Activated CD4-positive, alpha-beta T cell treated with anti-CD3 and anti-CD28 coated beads, Interleukin-10, Interleukin-2, amounts not matched to agents 100 ng/mL and 50 ng/mL, durations not matched to agents 16 hours and 8 hours (primary cell): ENCODE data around the gene PIWIL4.
"Not testable (repeated sequence)": the region's sequence is repeated elsewhere in the genome, so short reads cannot be mapped to it uniquely, and the experiment has no call there.

Experiments used
- DNase-seq: peaks from one replicate; pipeline ENCODE4 v3.0.0-alpha.2; 2020

Gene PIWIL4

GRCh38 chr11:94639901-94640721 is 72.9 kb downstream of the PIWIL4 start:
- DNase-seq, result no peak

DNA sequence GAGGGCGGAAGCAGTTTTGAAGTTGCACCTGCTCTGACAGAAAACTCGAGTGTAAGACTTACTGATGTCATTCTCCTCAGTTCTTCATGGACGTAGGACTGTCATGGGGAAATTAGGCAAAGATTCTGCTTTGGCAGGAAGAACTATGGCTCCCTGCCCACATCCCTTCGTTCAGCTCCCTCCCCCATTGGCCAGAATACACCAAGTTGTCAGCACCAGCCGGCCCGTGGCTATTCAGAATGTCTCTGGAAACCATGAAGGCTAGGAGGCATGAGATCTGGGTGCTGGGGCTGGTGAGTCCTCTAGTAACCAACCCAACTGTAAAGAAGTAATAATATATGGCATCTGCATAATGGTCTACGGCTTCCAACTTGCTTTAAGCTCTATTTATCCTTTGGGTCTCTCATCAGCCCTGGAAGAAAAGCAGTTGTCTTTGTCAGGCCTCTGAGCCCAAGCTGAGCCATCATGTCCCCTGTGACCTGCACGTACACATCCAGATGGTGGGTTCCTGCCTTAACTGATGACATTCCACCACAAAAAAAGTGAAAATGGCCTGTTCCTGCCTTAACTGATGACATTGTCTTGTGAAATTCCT is 74.1 kb downstream of the PIWIL4 start:
- no peak for DNase-seq

GRCh38 chr11:94643186-94643585 is 76.0 kb downstream of the PIWIL4 start:
- DNase-seq, result not testable (repeated sequence)

- DNase-seq, result no peak
These were observed 80.8 kb downstream of the PIWIL4 start for GRCh38 chr11:94647926-94648325.

GRCh38 chr11:94648789-94649188 is 81.6 kb downstream of the PIWIL4 start:
- DNase-seq, result no peak

DNA sequence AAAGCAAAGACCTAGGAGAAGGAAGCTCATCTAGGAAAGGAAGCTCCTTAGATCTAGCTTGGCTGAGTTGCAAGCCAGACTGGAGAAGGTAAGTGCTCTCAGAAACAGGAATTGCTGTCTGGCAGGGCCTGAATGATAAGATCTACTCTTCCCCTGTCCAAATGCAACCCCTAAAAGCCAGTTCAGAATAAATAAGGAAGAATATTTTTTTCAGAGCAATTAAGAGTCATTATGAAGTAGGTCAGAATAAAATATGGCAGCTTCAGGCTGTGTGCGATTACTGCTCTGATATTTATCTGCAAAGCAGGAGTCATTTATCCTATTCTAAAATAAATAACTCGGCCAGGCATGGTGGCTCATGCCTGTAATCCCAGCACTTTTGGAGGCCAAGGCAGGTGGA is 82.1 kb downstream of the PIWIL4 start:
- no peak for DNase-seq

DNA sequence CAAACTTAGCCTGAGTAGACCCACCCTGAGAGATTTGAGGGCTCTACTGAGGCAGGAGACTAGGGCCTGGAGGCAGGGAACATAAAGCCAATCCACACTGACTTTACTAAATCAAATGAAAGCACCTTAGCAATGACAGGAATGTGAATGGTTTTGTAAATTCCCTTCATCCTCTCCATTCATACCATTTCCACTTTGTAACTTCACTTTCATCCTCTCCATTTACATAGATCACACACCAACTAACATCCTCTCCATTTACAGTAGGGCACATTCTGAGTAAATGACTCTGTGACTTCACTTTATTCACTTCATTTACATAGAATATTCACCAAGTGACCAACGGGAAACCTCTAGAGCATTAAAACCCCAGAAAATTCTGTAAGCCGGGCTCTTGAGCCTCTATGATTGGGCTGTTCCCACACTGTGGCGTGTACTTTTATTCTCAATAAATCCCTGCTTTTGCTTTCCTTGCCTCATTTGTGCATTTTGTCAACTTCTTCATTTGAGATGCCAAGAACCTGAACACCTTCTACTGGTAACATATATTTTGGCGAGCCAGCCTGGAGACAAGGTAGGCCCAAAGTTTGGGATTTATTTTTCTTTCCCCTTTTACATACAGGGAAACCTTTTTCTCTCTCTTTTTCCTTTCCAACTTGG is 82.9 kb downstream of the PIWIL4 start:
- no peak for DNase-seq

DNA sequence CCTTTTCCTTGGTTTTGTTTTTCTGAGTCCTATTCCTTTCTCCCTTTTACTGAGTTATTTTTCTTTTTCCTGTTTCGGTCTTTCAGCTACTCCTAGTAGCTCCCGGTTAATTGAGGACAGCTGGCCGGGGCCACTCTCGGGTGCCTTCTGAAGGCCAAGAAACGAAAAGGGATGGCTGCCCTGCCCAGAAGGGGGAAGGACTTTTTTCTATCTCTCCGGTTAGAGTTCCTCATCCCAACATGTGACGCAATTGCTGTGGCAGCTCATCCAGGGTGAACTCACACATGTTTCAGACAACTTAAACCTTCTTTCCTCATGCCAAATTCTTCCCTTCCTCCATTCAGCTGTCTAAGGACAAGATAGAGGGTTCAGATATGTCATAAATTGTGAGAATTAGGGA is 83.6 kb downstream of the PIWIL4 start:
- DNase-seq, result no peak

- DNase-seq, result no peak
These were observed 85.6 kb downstream of the PIWIL4 start for GRCh38 chr11:94652735-94653284.

DNA sequence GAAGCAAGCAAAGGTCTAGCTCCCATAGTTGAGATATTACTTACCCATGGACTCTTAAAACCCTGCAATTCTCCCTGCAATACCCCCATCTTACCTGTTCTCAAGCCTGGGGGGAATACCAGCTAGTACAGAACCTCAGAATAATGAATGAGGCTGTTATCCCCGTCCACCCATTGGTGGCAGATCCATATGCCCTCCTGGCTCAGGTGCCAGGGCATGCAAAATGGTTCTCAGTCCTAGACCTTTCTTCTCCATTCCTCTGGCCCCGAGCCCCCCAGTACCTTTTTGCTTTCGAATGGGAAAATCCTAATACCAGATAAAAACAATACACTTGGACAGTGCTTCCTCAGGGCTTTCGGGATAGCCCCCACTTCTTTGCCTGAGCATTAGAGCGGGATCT is 86.4 kb downstream of the PIWIL4 start:
- DNase-seq, result no peak

DNA sequence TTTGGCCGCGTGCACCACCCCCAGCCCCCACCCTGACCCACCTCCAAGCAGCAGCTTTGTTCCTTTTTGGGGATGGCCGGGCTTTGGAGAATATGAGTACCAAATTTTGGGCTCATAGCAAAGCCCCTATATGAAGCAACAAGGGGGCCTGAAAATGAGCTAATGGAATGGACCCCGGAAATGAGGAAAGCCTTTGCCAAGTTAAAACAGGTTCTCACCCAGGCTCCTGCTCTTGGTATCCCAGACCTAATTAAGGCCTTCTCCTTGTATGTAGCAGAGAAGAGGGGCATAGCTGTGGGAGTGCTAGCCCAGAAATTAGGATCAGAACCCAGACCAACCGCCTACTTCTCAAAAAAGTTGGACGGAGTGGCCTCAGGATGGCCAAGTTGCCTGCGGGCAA is 87.0 kb downstream of the PIWIL4 start:
- DNase-seq, result no peak

GRCh38 chr11:94655291-94655690 is 88.1 kb downstream of the PIWIL4 start:
- DNase-seq, result no peak

- DNase-seq, result no peak
These were observed 88.8 kb downstream of the PIWIL4 start for GRCh38 chr11:94655956-94656355.

DNA sequence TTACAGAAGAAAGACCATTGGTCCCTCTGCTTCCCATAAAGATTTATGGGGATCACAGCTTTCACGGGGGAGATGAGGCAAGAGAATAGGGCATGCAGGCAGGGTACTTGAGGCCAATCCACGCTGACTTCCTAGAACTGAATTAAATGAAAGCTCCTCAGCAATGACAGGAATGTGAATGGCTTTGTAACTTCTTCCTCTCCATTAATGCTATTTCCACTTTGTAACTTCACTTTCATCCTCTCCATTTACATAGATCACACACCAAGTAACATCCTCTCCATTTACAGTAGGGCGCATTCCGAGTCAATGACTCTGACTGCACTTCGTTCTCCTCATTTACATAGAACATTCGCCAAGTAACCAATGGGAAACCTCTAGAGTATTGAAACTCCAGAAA is 89.8 kb downstream of the PIWIL4 start:
- DNase-seq, result no peak

GRCh38 chr11:94657629-94658028 is 90.5 kb downstream of the PIWIL4 start:
- DNase-seq, result no peak

DNA sequence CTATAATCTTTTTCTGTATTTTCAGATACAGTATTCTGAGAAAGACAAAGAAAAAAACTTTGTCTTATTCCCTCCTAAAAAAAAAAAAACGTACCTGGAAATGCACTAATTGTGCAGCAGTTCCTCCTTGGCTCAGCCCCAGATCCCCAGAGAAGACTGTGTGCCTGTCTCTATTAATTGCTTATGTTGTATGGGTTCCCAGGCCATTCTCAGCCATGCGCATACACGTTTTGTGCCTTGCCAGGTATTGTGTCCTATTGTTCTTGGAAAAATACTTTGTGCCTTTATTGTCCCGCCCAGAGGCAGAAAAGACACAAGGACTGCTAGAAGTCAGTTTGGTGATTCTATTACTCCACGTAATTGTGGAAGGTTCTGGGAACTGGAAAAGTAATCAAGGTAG is 91.2 kb downstream of the PIWIL4 start:
- DNase-seq, result no peak

- DNase-seq, result no peak
These were observed 91.7 kb downstream of the PIWIL4 start for GRCh38 chr11:94658888-94659287.

- no peak for DNase-seq
These were observed 94.3 kb downstream of the PIWIL4 start for GRCh38 chr11:94661444-94661843.

DNA sequence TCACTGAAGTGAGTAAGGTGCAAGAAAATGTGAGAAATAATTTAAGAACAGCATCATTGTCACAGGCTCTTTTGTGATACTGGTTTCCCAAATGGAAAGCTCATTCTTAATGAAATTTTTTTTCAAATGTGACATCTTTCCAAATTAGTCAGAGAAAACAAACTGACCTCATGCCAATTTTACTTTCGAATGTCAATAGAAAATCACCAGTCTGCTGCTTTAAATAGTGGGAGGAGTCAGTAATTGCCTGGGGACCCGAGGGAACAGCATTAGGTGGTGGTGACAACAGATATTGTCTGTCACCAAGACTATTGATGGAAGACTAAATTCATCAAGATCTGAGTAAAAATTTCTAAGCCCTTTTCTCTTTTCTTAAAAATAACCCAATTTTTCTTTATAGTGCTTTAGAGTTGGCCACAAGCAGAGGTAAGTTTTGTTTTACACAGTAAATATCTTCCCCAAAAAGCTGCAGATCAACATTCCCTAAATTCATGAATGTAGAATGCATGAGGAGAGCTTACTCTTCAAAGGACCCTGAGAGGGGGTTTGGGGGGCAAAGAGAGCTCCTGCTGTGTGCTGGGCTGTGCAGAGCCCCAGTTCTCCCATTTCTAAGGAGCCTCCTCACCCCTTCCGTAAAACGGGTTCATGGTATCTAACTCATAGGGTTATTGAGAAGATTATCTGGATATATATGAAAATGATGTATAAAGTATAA is 95.1 kb downstream of the PIWIL4 start:
- no peak for DNase-seq

DNA sequence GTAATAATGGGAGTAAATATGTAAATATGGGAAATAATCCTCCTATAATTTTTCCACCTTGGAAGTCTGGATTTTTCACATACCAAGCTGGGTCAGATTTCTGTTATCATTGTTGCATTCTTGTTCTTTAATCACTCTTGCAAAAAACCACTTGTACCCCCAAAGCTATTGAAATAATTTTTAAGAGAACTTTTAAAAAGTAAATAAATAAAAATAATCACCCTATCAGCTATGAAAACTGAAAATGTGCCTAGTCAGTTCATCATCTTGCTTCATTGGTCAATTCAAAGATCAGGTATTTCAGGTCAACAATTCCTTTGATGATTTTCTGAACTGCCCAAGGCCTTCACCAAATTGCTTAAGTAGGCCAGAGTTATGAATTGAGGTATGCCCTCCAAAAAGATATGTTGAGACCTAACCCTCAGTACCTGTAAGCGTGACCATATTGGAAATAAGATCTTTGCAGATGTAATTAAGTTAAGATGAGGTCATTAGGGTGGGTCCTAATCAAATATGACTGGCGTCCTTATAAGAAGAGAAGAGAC is 95.8 kb downstream of the PIWIL4 start:
- DNase-seq, result no peak

GRCh38 chr11:94664346-94664745 is 97.2 kb downstream of the PIWIL4 start:
- DNase-seq, result no peak

GRCh38 chr11:94665116-94665659 is 98.0 kb downstream of the PIWIL4 start:
- no peak for DNase-seq
